ENCODE data around the gene ZNF219.

ZNF219 gene

DNA sequence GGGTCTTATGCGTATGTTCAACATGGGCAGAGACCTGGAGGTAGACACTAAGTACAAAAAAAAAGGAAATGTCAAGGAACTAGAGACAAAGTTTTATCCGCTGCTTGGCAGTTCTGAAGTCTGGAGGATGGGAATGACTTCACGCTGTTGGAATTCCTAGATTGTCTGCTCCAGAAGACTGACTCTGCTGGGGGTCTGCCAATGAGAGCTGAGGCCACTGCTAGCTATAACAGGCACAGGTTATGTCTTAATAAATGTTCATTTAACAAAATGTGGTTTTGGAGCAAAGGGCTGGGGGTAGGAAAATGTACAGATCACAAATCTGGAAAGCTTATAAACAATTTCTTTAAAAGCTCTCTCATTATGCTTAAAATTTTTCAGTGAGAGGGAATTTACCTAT lies 35.0 kb downstream of the ZNF219 start:
- DNase-seq, result no peak

DNA sequence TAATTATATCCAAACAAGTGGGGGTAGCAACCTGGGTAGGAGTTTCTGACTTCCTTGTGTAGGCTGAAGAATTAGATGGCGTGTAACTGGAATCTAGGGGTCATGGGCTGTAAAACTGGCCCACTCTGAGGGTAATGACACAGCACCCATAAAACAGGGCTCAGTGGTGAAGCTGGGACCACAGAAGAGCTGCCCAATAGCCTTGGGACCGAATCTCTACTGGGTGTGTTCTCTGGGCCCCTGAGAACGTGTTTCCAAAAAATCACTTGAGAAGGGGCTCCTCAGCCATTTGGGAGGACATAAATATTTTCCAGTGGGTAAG lies 37.1 kb downstream of the ZNF219 start:
- DNase-seq, result no peak

DNA sequence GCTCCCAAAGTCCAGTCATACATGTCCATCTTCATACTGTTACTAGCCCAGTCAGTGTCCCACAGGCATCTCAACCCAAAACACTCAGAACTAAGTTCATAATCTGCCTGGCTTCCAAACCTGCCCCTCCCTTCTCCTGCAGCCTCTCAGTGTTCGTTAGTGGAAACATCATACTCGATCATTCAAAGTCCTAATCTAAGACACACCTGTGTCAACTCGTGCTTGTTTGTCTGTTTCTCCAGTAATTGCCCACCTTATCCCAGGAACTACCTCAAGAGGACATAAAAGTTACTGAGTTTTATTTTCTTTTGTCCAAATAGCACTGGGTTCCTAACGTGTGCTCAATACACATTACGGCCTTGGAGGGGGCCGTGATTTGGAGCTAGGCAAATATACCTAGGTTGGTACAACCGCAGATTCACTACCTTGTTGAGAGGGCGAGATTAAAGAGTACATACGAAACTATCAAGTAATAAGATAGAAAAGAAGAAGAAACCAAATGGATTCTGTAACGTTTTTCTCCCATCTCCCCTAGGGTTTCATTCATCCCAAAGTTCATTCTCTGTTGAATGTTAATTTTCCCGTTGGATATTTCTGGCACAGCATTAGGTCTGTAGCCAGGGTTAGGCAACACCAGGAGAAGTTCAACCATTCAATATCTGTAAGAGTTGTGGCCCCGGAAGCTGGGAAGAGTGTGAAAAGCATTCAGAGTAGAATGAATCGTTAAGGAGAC lies 37.7 kb downstream of the ZNF219 start:
- no peak for DNase-seq

DNA sequence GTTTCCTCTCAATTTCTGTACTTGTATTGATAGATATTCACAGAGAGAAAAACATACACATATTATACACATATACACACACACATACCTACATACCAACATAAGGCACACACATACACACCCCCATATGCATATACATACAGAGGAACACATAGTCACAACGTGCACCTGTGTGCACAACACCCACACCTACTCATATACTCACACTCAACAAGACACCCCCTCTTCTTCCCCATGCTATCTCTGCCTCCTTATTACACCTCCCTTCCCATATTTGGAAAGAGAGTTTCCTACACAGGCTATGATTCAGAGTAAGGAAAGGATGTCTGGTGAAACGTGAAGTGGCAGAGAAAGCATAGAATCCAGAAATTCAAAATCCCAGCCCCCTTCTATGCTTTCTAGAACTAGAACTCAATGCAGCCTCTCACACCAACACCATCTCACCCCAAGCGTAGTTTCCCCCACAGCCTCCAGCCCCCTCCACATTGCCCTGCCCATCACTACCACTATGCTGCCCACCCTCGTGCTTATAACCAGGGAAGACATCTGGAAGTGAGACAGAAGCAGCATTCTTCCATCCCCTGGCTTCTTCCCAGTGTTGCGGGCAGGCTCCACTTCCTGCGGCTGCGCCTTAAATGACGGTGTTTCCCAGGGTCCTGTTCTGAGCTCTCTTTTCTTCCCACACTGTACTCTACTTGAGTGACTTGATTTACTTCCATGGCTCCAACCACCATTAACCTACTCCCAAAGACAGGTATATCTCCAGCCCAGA lies 38.4 kb downstream of the ZNF219 start:
- DNase-seq, result no peak

DNA sequence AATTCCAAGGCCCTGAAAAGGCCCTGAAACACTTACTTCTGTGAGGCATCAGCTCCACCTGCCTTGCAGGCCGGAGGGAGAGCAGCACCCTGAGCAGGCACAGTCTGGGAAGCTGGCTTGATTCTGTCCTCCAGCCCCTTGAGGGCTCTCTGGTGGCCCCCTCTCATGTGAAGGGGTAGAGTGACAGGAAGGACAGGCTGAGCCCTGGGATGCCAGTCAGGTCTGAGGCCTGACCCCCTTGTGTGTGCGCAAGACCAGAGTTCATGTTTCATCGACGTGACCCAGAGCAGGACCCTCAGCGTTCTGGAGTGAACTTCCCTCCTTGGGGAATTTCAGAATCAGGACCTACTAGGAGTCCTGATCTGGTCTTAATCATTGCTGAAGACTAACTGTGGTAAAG lies 39.6 kb downstream of the ZNF219 start:
- DNase-seq, result no peak

DNA sequence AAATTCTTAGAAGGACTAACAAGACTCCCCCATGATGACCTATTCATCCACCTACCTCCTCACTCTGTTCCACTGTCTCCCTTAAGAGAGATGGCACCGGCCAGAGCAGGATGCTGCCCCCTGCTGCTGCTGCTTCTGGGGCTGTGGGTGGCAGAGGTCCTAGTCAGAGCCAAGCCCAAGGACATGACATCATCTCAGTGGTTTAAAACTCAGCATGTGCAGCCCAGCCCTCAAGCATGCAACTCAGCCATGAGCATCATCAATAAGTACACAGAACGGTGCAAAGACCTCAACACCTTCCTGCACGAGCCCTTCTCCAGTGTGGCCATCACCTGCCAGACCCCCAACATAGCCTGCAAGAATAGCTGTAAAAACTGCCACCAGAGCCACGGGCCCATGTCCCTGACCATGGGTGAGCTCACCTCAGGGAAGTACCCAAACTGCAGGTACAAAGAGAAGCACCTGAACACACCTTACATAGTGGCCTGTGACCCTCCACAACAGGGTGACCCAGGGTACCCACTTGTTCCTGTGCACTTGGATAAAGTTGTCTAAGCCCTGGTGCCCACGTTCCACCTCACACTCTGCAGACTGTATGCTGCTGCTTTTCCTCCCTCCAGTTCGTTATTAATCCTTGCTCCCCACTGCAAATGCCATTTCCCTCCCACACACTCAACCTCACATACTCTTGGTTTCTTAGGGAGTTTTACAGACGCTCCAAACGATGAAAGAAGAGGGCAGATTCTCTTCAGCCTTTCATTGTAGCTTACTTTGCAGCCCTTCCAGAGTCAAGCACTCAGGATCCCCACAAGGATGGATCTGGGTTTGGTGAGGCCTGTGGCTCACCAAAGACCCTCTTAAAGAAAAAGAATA lies 40.4 kb downstream of the ZNF219 start, which contains the start of gene RNASE8:
TSS of gene RNASE8 (plus strand) at position 20 of the 873 bp plus-strand sequence. CDS start at position 91, 71 bp downstream.
- no peak for DNase-seq

DNA sequence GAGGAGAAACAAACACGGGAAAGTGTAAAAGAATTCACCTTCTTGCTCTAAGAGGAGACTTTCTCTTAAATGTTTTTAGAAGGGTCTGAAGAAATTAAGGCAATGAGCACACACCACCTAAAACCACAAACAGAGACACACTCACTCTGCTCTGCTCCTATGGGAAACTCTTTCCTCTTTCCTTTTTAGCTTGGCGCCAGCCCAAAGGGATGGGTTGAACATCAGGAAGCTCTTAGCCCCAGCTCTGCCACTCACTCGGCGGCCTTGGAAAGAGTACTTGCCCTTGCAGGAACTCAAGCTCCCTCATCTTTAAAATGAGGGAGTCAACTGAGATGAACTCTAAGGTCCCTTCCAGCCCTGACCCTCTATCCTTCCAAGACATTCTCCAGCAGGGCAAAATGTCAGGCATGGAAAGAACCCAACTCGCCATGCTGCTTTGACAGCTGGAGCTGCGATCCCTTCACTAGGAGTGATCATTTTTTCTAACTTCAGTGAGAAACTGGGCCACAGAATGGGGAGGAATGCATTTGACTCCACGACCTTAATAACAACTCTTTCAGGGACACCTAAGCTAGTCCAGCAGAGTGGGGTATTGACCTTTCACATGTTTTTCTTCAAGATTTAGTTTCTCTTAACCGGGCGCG lies 41.8 kb downstream of the ZNF219 start:
- no peak for DNase-seq

DNA sequence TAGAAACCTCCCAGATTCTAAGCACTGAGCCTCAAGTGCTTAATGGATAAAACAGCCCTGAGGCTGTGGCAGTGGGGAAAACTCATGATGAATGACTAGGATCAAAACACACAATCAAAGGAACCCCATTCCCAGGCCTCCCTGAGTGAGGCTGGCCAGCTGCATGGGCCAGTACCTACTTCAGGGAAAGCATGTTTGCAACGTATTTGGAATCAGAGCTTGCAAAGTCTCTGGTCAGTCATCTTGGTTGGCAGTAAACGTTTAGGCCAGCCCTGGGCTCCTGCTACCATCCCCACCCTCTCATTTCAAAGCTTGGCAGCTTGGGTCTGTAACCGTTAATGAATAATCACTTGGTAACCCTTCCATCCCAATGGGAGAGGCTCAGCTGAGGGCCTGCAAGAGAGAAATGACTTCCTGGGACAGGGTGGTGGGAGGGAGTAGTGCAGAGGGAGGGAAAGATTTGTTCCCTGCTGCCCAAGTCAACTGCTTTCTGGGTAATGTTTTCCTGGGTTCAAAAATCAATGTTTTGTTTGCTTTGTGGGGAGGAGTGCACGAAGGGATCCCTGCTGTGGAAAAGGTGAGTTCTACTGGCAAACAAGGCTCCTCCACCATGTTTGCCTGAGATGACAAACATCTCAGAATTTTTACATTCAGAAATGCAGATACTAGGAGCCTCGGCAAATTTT lies 42.9 kb downstream of the ZNF219 start:
- no peak for DNase-seq

DNA sequence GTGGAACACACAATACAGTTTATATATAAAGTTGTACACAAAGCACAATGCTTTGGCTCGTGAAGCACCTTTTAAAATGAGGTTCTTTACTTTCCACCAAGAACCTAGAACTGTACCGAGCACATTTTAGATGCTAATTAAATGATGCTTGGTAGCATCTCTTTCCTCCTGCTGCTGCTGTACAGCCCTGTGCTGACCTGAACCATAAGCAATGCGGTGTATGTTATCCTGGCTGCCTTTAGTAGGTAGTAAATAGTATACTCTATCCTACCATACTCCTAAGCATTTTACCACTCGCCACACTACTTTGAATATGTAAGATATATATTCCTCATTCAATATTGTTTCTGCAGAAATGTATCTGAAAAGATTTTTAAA lies 43.7 kb downstream of the ZNF219 start:
- DNase-seq, result no peak

DNA sequence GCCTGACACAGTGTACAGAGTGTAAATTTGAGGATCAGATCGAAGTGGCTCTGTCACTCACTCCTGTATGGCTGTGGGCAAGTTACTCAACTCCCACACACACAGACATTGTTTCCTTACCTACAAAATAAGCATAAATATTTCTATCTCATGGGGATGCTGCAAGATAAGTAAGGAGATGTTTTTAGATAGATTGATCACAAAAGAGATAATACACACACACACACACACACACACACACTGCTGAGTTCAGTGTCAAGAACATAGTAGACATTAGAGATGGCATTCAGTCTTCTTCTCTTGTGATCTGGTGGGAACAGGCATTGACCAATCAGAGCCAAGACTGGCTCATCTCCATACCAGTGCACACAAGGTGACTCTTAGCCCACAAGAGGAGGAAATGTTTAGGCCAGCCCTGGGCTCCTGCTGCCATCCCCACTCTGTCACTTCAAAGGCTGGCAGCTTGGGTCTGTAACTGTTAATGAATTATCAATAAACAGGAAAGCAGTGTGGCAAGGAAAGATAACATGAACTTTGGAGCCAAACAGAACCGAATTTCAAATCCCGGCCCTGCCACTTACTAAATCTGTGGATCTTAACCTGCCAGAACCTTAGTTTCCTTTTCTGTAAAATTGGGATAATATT lies 44.2 kb downstream of the ZNF219 start:
- DNase-seq, result no peak

DNA sequence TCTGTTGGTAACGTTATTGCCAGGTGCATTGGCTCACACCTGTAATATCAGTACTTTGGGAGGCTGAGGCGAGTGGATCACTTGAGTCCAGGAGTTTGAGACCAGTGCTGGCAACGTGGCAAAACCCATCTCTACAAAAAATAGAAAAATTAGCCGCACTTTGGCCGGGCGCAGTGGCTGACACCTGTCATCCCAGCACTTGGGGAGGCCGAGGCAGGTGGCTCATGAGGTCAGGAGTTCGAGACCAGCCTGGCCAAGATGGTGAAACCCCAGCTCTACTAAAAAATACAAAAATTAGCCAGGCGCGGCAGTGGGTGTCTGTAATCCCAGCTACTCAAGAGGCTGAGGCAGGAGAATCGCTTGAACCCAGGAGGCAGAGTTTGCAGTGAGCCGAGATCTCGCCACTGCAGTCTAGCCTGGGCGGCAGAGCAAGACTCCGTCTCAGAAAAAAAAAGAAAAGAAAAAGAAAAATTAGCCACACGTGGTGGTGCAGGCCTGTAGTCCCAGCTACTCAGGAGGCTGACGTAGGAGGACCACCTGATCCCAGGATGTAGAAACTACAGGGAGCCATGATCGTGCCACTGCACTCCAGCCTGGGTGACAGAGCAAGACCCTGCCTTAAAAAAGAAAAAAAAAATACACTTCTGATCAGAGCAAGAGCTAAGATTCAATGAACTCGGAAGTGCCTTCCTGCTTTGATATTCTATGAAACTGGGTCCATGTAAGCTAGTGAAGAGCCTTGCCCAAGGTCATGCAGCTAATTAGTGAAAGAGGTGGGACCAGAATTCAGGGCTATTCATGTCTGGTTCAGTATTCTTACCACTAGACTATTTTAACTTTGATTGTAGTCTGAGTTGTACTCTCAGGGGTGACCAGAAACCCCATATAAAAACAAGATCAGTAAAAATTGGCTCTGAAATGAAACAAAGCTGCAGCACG lies 45.0 kb downstream of the ZNF219 start:
- no peak for DNase-seq

DNA sequence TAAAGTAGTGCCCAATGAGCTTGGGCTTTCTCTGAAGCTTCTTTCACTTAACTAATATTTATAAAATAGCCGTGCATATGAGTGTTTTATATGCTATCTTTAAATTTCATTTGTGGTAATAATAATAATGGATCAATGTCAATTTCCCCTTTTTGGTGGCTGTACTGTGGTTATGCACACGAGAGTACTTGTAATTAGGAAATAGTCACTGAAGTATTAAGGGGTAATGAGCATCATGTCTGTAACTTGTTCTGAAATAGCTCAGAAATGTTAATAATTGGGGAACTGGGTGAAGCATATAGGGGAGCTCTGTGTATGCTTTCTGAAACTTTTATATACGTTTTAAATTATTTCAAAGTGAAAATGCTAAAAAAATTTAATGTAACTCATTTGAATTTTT lies 47.9 kb downstream of the ZNF219 start:
- no peak for DNase-seq

DNA sequence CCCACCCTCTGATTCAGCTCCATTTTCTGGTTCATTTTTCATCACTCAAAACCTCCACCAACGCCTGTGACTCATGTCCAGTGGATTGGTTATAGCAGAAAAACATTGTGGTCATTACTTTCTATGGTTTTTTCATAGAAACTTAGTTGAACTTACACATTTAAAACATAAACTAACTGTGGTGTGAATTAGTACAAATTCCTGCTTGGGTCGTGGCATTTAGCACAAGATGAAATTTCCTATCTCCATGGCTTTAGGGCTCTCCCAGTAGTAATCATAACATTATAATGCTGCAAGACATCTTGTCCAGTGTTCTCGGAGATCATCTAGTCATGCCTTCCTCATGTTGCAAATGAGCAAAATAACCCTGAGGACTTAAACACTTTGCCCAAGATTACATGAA lies 49.2 kb downstream of the ZNF219 start:
- no peak for DNase-seq

DNA sequence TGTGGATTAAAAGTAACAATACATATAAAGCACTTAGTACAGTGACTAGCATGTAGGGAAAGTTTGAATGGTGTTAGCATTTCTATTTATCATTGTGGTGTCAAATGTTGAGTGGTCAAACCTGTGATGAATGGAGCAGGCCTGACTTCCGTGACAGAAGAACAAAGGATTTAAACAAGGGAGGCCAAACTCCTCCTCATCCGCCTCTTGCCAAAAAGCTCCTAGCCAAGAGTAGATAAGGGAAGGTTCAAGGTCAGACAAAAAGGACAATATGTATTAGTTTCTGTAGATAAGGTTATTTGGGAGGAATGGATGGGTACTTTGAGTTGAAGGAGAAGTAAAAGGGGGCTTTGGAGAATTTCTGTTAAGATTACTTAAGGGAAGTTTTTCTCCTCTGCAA lies 49.8 kb downstream of the ZNF219 start:
- no peak for DNase-seq

DNA sequence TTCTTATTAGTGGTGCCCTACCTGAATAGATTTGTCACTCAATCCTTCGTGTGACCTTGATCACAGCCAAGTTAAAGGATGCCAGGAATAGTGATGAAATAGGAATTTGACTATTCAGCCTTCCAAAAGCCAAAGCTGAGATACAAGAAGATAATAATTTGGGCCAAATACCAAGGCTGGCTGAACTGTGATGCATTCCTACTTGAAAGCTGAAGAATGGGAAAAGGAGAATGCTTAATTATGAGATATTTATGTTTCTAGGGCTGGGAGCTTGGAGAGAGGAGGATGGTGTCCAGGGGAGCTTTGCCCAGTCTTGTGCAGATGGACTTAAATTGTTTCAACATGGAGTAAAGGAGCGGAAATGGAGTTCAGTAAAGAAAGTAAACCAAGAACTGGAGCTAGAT lies 51.1 kb downstream of the ZNF219 start:
- no peak for DNase-seq

DNA sequence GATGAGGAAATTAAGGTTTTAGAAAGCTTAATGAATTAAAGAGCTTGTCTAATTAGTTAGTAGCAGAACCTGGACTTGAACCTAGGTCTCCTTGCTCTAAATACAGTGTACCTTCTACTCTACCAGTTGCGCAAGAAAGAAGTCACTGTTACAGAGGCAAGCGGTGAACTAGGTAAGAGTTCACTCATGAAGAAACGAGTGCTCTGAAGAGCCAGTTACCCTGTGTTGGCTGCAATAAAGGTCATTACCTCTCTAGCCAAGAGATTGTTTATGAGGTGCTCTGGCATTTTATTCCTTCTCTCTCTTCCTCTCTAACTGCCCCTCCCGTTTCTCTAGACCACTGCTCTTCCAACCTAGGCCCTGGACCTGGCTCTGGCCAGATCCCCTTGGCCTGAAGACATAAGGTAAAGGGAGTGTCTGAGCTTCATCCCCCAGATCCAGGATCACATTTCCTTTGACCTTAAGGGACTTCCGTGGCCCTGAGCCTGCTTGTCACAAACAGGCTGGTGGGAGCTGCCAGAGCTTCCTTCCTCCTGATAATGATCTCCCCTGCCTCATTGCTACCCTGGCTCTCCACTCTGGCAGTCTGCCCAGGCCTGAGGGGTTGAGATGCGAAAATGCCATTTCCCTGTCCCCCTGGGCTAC lies 54.4 kb downstream of the ZNF219 start:
- DNase-seq, result peak; percentile 34

DNA sequence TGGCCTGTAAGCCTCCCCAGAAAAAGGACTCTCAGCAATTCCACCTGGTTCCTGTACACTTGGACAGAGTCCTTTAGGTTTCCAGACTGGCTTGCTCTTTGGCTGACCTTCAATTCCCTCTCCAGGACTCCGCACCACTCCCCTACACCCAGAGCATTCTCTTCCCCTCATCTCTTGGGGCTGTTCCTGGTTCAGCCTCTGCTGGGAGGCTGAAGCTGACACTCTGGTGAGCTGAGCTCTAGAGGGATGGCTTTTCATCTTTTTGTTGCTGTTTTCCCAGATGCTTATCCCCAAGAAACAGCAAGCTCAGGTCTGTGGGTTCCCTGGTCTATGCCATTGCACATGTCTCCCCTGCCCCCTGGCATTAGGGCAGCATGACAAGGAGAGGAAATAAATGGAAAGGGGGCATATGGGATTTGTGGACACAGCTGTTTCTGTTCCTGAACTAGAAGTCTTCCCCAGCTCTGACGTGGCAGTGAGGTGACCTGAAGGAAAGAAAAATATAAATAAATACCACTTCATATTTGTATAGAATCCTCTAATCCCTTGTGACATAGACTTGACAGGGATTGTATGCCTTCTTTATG lies 55.0 kb downstream of the ZNF219 start:
- no peak for DNase-seq

DNA sequence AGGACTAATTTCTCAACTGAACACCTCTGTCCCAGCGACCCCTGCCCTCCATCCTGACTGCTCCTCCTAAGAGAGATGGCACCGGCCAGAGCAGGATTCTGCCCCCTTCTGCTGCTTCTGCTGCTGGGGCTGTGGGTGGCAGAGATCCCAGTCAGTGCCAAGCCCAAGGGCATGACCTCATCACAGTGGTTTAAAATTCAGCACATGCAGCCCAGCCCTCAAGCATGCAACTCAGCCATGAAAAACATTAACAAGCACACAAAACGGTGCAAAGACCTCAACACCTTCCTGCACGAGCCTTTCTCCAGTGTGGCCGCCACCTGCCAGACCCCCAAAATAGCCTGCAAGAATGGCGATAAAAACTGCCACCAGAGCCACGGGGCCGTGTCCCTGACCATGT lies 55.5 kb downstream of the ZNF219 start:
- no peak for DNase-seq

DNA sequence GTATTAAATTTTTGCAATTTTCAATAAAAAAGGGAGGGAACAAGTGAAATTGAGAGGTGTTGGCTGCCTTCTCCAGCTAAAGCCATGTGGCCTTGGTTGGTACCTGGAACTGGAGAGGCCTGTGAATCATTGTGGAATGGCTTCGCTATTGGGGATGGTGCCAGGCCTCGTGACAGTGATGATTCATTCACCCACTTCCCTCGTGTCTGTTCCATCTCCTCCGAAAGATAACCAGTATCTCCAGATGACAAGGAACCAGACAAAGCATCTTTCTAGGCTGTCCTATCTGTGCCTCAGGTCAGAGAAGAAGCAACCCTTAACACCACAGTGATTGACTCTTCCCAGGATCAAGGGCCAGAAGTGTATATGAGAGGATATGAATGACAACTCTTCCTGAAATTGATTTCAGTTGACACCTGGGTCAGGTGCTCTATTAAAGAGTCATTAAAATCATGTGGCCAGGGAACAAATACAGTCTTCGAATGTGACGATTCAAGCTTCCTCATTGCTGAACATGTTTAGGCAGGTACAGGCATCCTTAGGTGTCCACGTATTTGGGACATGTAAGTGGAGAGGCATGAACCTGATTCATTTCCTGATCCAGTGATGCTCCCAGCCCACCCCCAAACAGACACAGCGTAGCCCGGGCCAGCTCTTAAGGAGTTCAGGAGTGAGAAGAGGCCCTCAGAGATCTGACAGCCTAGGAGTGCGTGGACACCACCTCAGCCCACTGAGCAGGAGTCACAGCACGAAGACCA lies 56.6 kb downstream of the ZNF219 start, which contains the start of gene RNASE7:
TSS of gene RNASE7 (plus strand) at position 687 of the 758 bp plus-strand sequence. CDS start 631 bp downstream, outside the sequence.
- no peak for DNase-seq
